Type B pancreatic cell (in vitro differentiated cells): Measurements from ENCODE around the gene XPR1. TPM values are rescaled to one million over a fixed set of nuclear protein-coding genes. Genes with fewer than 3 reads are reported as not detected.
"Not testable (repeated sequence)": the region's sequence is repeated elsewhere in the genome, so short reads cannot be mapped to it uniquely, and the experiment has no call there.

ENCODE experiments used
- DNase-seq: peaks from one replicate; pipeline ENCODE4 v3.0.0; 2021; ENCODE audit warnings: mixed read lengths; ENCODE audit not compliant: unreplicated experiment; ENCODE audit errors: extremely low spot score
- H3K27ac Mint-ChIP-seq: 2 replicates; pipeline ENCODE4 v1.8.0; 2021; ENCODE audit warnings: mild to moderate bottlenecking, mixed read lengths
- H3K27me3 Mint-ChIP-seq: 2 replicates; pipeline ENCODE4 v1.8.0; 2021; ENCODE audit warnings: mixed read lengths
- H3K36me3 Mint-ChIP-seq: 2 replicates; pipeline ENCODE4 v1.8.0; 2021; ENCODE audit warnings: mixed read lengths
- H3K4me1 Mint-ChIP-seq: one replicate; pipeline ENCODE4 v1.8.0; 2021; ENCODE audit warnings: mixed read lengths; ENCODE audit not compliant: unreplicated experiment
- H3K4me3 Mint-ChIP-seq: 2 replicates; pipeline ENCODE4 v1.8.0; 2021; ENCODE audit warnings: mild to moderate bottlenecking, mixed read lengths
- H3K9me3 Mint-ChIP-seq: 2 replicates; pipeline ENCODE4 v1.8.0; 2021; ENCODE audit warnings: mixed read lengths
- CTCF ChIP-seq: fragments of 200-600 bp; sonication (generic); conservative IDR thresholded peaks from 2 replicates; pipeline ENCODE4 v1.5.0; 2021; ENCODE audit warnings: antibody characterized with exemption, mild to moderate bottlenecking
- total RNA-seq: library from RNA; stranded (reverse); gene quantifications from 2 replicates; pipeline ENCODE4 v1.2.1, GENCODE V29; 2021; ENCODE audit warnings: low replicate concordance

The XPR1 gene
- total RNA-seq, 1 donor from 2014 or later: 48.5 TPM

GRCh38 chr1:180787628-180788307 lies 155.9 kb downstream of the XPR1 start:
- H3K4me3 Mint-ChIP-seq: no peak overlapping the region

DNA sequence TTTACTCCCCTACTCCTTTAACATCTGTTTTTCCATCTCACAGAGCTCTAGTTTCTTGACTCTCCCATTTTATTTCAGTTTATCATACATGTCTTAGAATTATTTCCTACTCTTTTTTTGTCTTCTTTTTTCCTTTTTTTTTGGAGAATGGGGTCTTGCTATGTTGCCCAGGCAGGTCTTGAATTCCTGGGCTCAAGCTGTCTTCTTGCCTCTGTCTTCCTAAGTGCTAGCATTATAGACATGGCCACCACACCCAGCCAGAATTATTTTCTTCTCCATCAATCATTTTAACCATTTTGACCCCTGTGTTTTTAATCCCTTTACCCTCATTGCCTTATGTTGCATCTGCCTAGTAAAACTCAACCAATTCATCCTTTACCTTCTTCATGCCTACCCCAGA lies 157.6 kb downstream of the XPR1 start:
- Mint-ChIP-seq H3K27ac (no peak overlapping the region), H3K9me3 (no peaks in the 10 kb centered on the region)
- no peak for TF ChIP-seq CTCF

More at GRCh38 chr1:180787628-180788307, 155.9 kb downstream of the XPR1 start:
- Mint-ChIP-seq H3K4me1 (no peaks in the 10 kb centered on the region), H3K27ac (no peak overlapping the region), H3K36me3 (peaks cover 13% of the 10 kb centered on the region), H3K9me3 (no peaks in the 10 kb centered on the region), H3K27me3 (no peaks in the 10 kb centered on the region)
- DNase-seq: no peak
- no peak for TF ChIP-seq CTCF

GRCh38 chr1:180791152-180791551 lies 159.3 kb downstream of the XPR1 start:
- not testable (repeated sequence) for H3K27me3 Mint-ChIP-seq, H3K9me3 Mint-ChIP-seq, H3K27ac Mint-ChIP-seq, H3K4me3 Mint-ChIP-seq, H3K4me1 Mint-ChIP-seq, DNase-seq
- peaks cover 13% of the 10 kb centered on the region for H3K36me3 Mint-ChIP-seq

More for the DNA sequence above, 157.6 kb downstream of the XPR1 start:
- H3K27me3 Mint-ChIP-seq: no peaks in the 10 kb centered on the region
- no peak for DNase-seq
- peaks cover 13% of the 10 kb centered on the region for H3K36me3 Mint-ChIP-seq
- H3K4me3 Mint-ChIP-seq: no peak overlapping the region
- H3K4me1 Mint-ChIP-seq: no peaks in the 10 kb centered on the region

- Mint-ChIP-seq H3K27me3 (no peaks in the 10 kb centered on the region), H3K4me3 (no peak overlapping the region), H3K27ac (no peak overlapping the region), H3K4me1 (no peaks in the 10 kb centered on the region), H3K36me3 (peaks cover 13% of the 10 kb centered on the region), H3K9me3 (no peaks in the 10 kb centered on the region)
- TF ChIP-seq CTCF: no peak
- DNase-seq: no peak
These were observed 160.0 kb downstream of the XPR1 start for GRCh38 chr1:180791806-180792205.

- no peak overlapping the region for H3K27ac Mint-ChIP-seq
- no peaks in the 10 kb centered on the region for H3K9me3 Mint-ChIP-seq
- no peak overlapping the region for H3K4me3 Mint-ChIP-seq
- TF ChIP-seq CTCF: no peak
- no peaks in the 10 kb centered on the region for H3K27me3 Mint-ChIP-seq
- H3K36me3 Mint-ChIP-seq: peaks cover 13% of the 10 kb centered on the region
- DNase-seq: no peak
- no peaks in the 10 kb centered on the region for H3K4me1 Mint-ChIP-seq
These were observed 161.6 kb downstream of the XPR1 start for GRCh38 chr1:180793451-180793850.

DNA sequence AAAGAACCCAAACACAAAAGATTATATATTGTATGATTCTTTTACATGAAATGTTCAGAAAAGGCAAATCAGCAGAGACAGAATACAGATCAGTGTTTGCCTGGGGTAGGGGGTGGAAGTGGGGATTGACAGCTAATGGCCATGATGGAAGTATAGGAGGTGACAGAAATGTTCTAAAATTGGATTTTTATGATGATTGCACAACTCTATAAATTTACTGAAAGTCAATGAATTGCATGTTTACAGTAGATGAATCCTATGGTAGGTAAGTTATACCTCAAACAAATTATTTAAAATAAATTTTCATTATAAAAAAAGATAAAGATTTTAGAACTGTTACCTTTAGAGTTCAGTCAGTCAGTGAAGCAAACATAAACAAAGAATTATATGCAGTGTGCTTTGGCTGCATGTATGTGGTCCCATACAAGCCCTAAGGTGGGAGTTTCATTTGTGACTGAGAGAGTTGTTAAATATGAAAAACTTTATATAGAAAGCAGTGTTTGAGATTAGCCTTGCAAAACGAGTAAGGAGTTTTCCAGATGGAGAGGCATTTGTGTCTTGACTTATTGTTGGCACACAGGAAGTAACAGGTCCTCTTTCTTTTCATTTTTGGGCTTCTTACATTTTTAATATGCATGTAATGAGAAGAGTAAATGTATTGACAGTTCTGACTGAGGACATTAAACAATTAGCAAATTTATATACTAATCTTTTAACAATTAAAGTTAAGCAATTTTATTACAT lies 165.2 kb downstream of the XPR1 start:
- H3K27me3 Mint-ChIP-seq: no peaks in the 10 kb centered on the region
- H3K36me3 Mint-ChIP-seq: no peaks in the 10 kb centered on the region
- H3K4me1 Mint-ChIP-seq: peaks cover 4% of the 10 kb centered on the region
- H3K9me3 Mint-ChIP-seq: no peaks in the 10 kb centered on the region
- no peak for TF ChIP-seq CTCF
- no peak overlapping the region for H3K27ac Mint-ChIP-seq
- H3K4me3 Mint-ChIP-seq: no peak overlapping the region
- no peak for DNase-seq
